ENCODE data around the gene ALKBH5. TPM values are rescaled to one million over a fixed set of nuclear protein-coding genes. Genes with fewer than 3 reads are reported as not detected.

Gene ALKBH5
- total and polyA plus RNA-seq, 10 of the 15 experiments (the other 5 are each of a cell fraction or from before 2014, with no cell fraction given), result 13.7 to 99.9 (median 52.4) TPM

- TF ChIP-seq CUX1 (IDR thresholded peaks at IDR 0.05; ENCODE audit: insufficient replicate concordance, low read depth, low read length) (no peak), HSF1 (IDR thresholded peaks at IDR 0.05; ENCODE audit: low read depth, low read length) (no peak), RAD51 (IDR thresholded peaks at IDR 0.05) (no peak), POLR2AphosphoS2 (IDR thresholded peaks at IDR 0.05; ENCODE audit: low read depth, low read length) (no peak), PML (IDR thresholded peaks at IDR 0.05; ENCODE audit: low read length) (no peak)
Observed at GRCh38 chr17:18233803-18234518, 50.3 kb downstream of the ALKBH5 start (continued).

All from GM12878 (cell line).